ENCODE measurements around the gene TTC28.

The TTC28 gene

DNA sequence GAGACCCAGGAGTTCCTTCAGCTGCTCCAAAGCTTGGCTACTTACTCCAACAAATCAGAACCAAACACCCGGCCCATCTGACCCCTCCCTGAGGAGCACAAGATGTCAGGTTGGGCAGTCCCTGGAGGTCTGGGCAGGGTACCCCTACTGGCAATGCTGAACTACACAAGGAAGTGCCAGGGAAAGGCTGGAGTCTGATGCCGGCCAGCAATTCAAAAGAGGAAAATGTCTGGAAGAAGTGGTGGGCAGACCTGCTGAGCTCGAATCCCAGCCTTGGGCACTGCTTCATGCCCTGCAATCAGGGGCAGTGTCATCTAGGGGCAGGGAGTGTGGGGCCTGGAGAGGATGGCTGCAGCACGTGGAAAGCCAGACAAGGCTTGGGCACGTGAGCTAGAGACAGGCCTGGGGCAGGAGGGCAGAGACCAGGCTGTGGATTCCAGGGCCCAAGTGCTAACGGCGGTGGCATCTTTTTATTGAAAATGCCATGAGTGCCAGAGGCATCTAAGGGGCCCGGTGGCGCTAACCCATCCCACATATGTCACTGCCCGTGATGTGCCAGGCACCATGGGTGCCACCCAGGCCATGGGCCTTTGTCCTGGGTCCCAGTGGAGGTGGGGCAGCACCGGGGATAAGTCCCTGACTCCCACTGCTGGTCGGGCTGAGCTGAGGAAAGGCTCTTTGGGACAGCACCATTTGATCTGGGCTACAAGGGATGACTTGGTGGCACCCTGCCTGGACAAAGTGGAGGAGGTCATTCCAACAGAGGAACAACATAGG, 662.7 kb downstream of the TTC28 start:
- Histone ChIP-seq H3K4me3 (ENCODE audit: low read depth in 1 of 2, low read length in 2 of 2) (no peak overlapping the region), H3K27me3 (ENCODE audit: control insufficient read depth in 1 of 2, insufficient read depth in 2 of 2, low read length in 2 of 2) (no peaks in the 10 kb centered on the region), H3K36me3 (ENCODE audit: insufficient read depth, low read length) (peaks cover 7% of the 10 kb centered on the region), H3K4me1 (ENCODE audit: insufficient read depth, low read length) (peaks cover 23% of the 10 kb centered on the region), H3K27ac (ENCODE audit: low read depth, low read length) (no peak overlapping the region), H3K9ac (ENCODE audit: low read length) (no peak overlapping the region), H3K9me3 (ENCODE audit: low read length) (no peaks in the 10 kb centered on the region)

DNA sequence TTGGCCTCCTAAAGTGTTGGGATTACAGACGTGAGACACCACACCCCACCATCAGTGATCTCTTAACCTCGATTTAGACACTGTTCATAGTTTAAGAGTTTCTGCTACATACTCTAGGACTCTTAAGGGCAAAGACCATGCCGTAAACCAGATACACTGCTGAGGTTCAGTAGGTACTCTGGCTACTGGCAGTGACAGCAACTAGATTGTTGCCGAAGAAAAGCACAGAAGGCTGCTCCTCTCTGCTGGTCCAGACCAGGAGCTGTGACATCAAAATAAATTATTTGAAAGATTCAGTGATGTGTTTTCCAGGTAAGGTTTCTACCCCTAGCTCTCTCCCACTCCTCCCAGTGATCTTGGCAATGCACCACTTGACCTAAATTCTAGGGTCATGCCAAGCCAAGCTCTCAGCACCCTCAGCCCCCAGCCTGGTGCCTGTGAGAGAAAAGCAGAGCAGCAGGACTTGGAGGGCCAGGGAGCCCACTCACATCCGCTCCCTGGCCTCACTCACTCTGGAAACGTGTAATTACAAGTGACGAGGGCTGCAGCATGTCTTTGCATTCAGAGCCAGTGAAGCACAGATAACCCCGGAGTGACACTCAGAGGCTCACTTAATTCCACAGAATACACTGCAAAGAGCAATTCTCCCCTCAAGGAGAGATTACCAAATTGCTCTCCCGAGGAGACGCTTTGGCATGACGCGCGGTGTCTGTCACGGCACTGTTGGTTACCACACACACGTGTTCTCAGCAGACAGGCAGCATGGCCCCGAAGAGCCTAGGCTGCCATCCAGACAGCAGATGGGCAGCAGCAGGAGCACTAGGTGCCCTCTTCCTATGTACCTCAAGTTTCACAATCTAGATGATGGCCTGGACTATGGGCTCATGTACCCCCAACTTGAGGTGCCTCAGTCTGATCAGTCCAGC, 663.7 kb downstream of the TTC28 start:
- H3K27me3 ChIP-seq (ENCODE audit: control insufficient read depth in 1 of 2, insufficient read depth in 2 of 2, low read length in 2 of 2), result no peaks in the 10 kb centered on the region
- H3K27ac ChIP-seq (ENCODE audit: low read depth, low read length), result no peak overlapping the region
- H3K36me3 ChIP-seq (ENCODE audit: insufficient read depth, low read length), result peaks cover 7% of the 10 kb centered on the region
- peaks cover 20% of the 10 kb centered on the region for H3K4me1 ChIP-seq (ENCODE audit: insufficient read depth, low read length)
- no peak overlapping the region for H3K9ac ChIP-seq (ENCODE audit: low read length)
- no peaks in the 10 kb centered on the region for H3K9me3 ChIP-seq (ENCODE audit: low read length)
- no peak overlapping the region for H3K4me3 ChIP-seq (ENCODE audit: low read depth in 1 of 2, low read length in 2 of 2)

DNA sequence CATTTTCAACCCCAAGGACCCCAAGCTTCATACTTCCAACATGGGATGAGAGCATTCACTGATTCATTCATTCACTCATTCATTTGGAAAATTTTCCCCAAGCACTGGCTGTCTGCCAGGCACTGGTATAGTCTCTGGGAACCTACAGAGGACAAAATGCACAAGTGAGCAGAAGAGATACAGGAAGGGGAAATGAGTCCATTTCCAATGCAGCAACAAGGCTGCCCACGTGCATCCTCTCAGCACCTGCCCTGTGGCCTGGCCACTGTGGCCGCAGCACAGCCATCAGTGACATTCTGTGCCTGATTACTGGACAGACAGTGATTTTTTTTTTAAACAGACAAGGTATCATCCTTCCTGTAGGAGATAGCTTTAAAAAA, 664.6 kb downstream of the TTC28 start:
- Histone ChIP-seq H3K9me3 (ENCODE audit: low read length) (no peaks in the 10 kb centered on the region), H3K4me3 (ENCODE audit: low read depth in 1 of 2, low read length in 2 of 2) (no peak overlapping the region), H3K27me3 (ENCODE audit: control insufficient read depth in 1 of 2, insufficient read depth in 2 of 2, low read length in 2 of 2) (no peaks in the 10 kb centered on the region), H3K36me3 (ENCODE audit: insufficient read depth, low read length) (peaks cover 7% of the 10 kb centered on the region), H3K4me1 (ENCODE audit: insufficient read depth, low read length) (peaks cover 11% of the 10 kb centered on the region), H3K27ac (ENCODE audit: low read depth, low read length) (no peak overlapping the region), H3K9ac (ENCODE audit: low read length) (no peak overlapping the region)

DNA sequence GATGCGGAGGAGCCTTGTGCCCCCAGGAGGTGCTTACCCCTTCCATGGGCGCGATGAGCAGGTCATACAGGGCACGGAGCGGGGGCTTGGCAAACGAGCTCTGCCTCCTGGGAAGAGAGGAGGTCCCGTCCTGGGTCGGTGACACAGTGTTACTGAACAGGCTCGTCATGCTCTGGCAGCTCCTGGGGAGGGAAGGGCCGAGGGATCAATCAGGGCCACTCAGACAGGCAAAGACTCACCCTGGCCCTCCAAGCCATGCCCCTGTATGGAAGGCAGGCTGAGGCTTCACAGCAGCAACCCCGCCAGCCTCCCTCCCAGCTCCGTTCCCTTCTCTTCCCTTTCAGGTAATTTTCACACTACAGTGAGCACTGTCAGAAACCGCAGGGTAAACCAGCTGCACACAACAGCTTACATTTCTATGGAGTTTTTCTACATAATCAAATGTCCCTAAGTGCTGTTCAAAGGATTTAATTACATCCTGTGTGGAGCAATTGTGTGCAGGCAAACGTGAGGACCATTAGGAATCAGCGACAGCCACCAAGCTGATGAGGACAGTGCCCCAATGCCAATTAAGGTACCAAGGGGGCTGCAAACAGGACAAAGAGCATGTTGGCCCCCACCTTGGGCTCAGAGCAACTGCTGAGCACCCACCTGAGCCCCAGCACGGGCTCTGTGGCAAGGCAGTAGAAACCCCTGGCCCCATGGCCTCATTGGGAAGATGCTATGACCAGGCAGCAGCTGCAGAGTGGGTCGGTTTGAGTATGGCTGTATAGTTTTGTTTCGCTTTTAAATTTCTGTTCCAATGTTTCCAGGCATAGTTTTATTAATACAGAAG, 665.2 kb downstream of the TTC28 start:
- H3K9ac ChIP-seq (ENCODE audit: low read length), result no peak overlapping the region
- no peak overlapping the region for H3K4me3 ChIP-seq (ENCODE audit: low read depth in 1 of 2, low read length in 2 of 2)
- H3K27me3 ChIP-seq (ENCODE audit: control insufficient read depth in 1 of 2, insufficient read depth in 2 of 2, low read length in 2 of 2), result no peaks in the 10 kb centered on the region
- H3K4me1 ChIP-seq (ENCODE audit: insufficient read depth, low read length), result peaks cover 8% of the 10 kb centered on the region
- H3K36me3 ChIP-seq (ENCODE audit: insufficient read depth, low read length), result peaks cover 7% of the 10 kb centered on the region
- H3K27ac ChIP-seq (ENCODE audit: low read depth, low read length), result no peak overlapping the region
- no peaks in the 10 kb centered on the region for H3K9me3 ChIP-seq (ENCODE audit: low read length)

- H3K36me3 ChIP-seq (ENCODE audit: insufficient read depth, low read length), result peaks cover 7% of the 10 kb centered on the region
- no peaks in the 10 kb centered on the region for H3K9me3 ChIP-seq (ENCODE audit: low read length)
- no peak overlapping the region for H3K4me3 ChIP-seq (ENCODE audit: low read depth in 1 of 2, low read length in 2 of 2)
- no peak overlapping the region for H3K27ac ChIP-seq (ENCODE audit: low read depth, low read length)
- no peaks in the 10 kb centered on the region for H3K27me3 ChIP-seq (ENCODE audit: control insufficient read depth in 1 of 2, insufficient read depth in 2 of 2, low read length in 2 of 2)
- no peak overlapping the region for H3K9ac ChIP-seq (ENCODE audit: low read length)
- H3K4me1 ChIP-seq (ENCODE audit: insufficient read depth, low read length), result peaks cover 15% of the 10 kb centered on the region
Observed at GRCh38 chr22:28013611-28014010, 666.0 kb downstream of the TTC28 start.

GRCh38 chr22:28012832-28013460, 666.7 kb downstream of the TTC28 start:
- no peak overlapping the region for H3K4me3 ChIP-seq (ENCODE audit: low read depth in 1 of 2, low read length in 2 of 2)
- peaks cover 21% of the 10 kb centered on the region for H3K4me1 ChIP-seq (ENCODE audit: insufficient read depth, low read length)
- no peaks in the 10 kb centered on the region for H3K9me3 ChIP-seq (ENCODE audit: low read length)
- H3K9ac ChIP-seq (ENCODE audit: low read length), result no peak overlapping the region
- H3K27me3 ChIP-seq (ENCODE audit: control insufficient read depth in 1 of 2, insufficient read depth in 2 of 2, low read length in 2 of 2), result no peaks in the 10 kb centered on the region
- H3K27ac ChIP-seq (ENCODE audit: low read depth, low read length), result no peak overlapping the region
- H3K36me3 ChIP-seq (ENCODE audit: insufficient read depth, low read length), result peaks cover 7% of the 10 kb centered on the region

DNA sequence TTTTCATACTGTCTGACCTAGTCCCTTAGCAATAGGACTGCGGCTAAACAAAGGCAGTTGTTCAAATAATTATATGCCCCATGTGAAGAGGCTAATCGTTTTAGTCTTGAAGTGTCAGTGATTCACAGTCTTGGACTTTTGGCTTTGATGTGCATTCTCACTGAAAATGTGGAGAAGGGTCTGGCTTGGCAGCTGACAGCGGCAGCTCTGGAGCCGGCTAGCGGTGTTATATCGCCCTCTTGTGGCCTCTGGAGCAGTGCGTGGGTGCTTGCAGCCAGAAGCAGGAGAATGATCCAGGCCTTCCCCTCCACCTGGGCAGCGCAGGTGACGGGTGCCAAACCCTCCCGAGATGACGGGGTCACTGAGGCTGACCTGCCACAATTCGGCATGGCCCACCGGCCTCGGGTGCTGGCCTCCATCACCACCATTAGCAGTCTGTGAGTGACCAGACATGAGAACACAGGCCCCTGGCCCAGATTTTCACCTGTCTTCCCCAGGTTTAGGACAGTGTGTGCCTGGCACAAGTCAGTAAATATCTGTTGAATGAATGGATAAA, 670.3 kb downstream of the TTC28 start:
- no peaks in the 10 kb centered on the region for H3K9me3 ChIP-seq (ENCODE audit: low read length)
- H3K4me3 ChIP-seq (ENCODE audit: low read depth in 1 of 2, low read length in 2 of 2), result no peak overlapping the region
- H3K27me3 ChIP-seq (ENCODE audit: control insufficient read depth in 1 of 2, insufficient read depth in 2 of 2, low read length in 2 of 2), result no peaks in the 10 kb centered on the region
- peaks cover 30% of the 10 kb centered on the region for H3K4me1 ChIP-seq (ENCODE audit: insufficient read depth, low read length)
- H3K36me3 ChIP-seq (ENCODE audit: insufficient read depth, low read length), result peaks cover 10% of the 10 kb centered on the region
- peak overlapping the region; percentile 36 for H3K27ac ChIP-seq (ENCODE audit: low read depth, low read length)
- no peak overlapping the region for H3K9ac ChIP-seq (ENCODE audit: low read length)

DNA sequence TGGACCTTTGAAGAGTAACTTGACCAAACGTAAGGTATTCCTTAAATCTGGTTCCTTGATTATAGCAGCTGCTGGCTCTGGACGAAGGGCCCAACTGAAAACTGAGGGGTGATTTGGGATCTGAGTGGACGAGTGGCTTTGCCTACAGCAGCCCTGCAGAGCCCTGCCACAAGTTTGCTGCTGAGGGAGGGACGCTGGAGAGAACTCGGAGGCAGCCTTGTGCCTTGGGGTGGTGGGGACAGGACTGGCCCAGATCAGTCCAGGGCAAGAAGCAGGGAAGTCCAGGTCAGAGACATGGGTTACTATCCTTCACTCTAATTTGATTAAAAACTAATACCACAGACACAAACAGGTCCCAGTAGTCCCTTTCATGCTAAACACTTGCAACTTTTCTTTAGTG, 671.0 kb downstream of the TTC28 start:
- peaks cover 4% of the 10 kb centered on the region for H3K36me3 ChIP-seq (ENCODE audit: insufficient read depth, low read length)
- peak overlapping the region; percentile 36 for H3K27ac ChIP-seq (ENCODE audit: low read depth, low read length)
- peaks cover 30% of the 10 kb centered on the region for H3K4me1 ChIP-seq (ENCODE audit: insufficient read depth, low read length)
- H3K27me3 ChIP-seq (ENCODE audit: control insufficient read depth in 1 of 2, insufficient read depth in 2 of 2, low read length in 2 of 2), result no peaks in the 10 kb centered on the region
- H3K9me3 ChIP-seq (ENCODE audit: low read length), result no peaks in the 10 kb centered on the region
- H3K9ac ChIP-seq (ENCODE audit: low read length), result no peak overlapping the region
- H3K4me3 ChIP-seq (ENCODE audit: low read depth in 1 of 2, low read length in 2 of 2), result no peak overlapping the region

DNA sequence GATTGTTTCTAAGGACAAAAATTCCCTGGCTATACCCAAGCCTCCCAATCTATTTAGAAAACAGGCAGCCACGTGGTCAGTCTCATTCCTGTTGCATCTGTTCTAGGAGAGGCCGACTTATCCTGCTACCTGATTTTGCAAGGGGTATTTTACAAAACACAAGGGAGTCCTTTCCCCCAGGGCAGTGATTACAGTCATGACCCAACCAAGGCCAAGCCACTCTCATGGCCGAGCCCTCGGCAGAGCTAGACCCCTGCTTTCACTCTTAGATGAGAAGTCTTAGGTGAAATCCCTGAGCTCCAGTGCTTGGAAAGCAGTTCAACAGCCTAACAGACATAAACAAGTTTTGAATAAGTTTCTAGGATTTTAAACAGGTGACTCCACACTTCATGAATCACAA, 671.6 kb downstream of the TTC28 start:
- Histone ChIP-seq H3K4me3 (ENCODE audit: low read depth in 1 of 2, low read length in 2 of 2) (no peak overlapping the region), H3K9ac (ENCODE audit: low read length) (no peak overlapping the region), H3K9me3 (ENCODE audit: low read length) (no peaks in the 10 kb centered on the region), H3K36me3 (ENCODE audit: insufficient read depth, low read length) (peaks cover 3% of the 10 kb centered on the region), H3K27me3 (ENCODE audit: control insufficient read depth in 1 of 2, insufficient read depth in 2 of 2, low read length in 2 of 2) (no peaks in the 10 kb centered on the region), H3K27ac (ENCODE audit: low read depth, low read length) (no peak overlapping the region), H3K4me1 (ENCODE audit: insufficient read depth, low read length) (peaks cover 30% of the 10 kb centered on the region)

- H3K9me3 ChIP-seq (ENCODE audit: low read length), result no peaks in the 10 kb centered on the region
- no peak overlapping the region for H3K27ac ChIP-seq (ENCODE audit: low read depth, low read length)
- H3K36me3 ChIP-seq (ENCODE audit: insufficient read depth, low read length), result peaks cover 3% of the 10 kb centered on the region
- H3K4me1 ChIP-seq (ENCODE audit: insufficient read depth, low read length), result peaks cover 22% of the 10 kb centered on the region
- H3K9ac ChIP-seq (ENCODE audit: low read length), result no peak overlapping the region
- no peaks in the 10 kb centered on the region for H3K27me3 ChIP-seq (ENCODE audit: control insufficient read depth in 1 of 2, insufficient read depth in 2 of 2, low read length in 2 of 2)
- no peak overlapping the region for H3K4me3 ChIP-seq (ENCODE audit: low read depth in 1 of 2, low read length in 2 of 2)
Observed at GRCh38 chr22:28006271-28006670, 673.4 kb downstream of the TTC28 start.

Measured in muscle layer of colon (tissue), 2 donors.